Neural cell (in vitro differentiated cells): Measurements from ENCODE around the gene LNPEP. TPM values are rescaled to one million over a fixed set of nuclear protein-coding genes. Genes with fewer than 3 reads are reported as not detected.

Source experiments
- H2AFZ ChIP-seq: fragments of 200-600, 300-800 bp; sonication (generic), shearing (Covaris generic); 2 replicates; pipeline ENCODE4 v1.6.0; 2014; ENCODE audit warnings: low read depth, mild to moderate bottlenecking, antibody characterized with exemption, low read length, moderate library complexity
- H3F3A ChIP-seq: fragments of 200-600 bp; shearing (Covaris generic); 2 replicates; pipeline ENCODE4 v1.6.1; 2016; ENCODE audit warnings: mild to moderate bottlenecking, moderate library complexity, mixed read lengths, antibody characterized with exemption, low read length; ENCODE audit not compliant: insufficient read depth, poor library complexity, severe bottlenecking
- H3K27ac ChIP-seq: fragments of 200-600, 300-800 bp; sonication (generic), shearing (Covaris generic); 2 replicates; pipeline ENCODE4 v1.5.1; 2014; ENCODE audit warnings: mild to moderate bottlenecking, low read length, moderate library complexity
- H3K27me3 ChIP-seq: fragments of 300-800, 200-600 bp; sonication (generic), shearing (Covaris generic); 2 replicates; pipeline ENCODE4 v1.6.0; 2014; ENCODE audit warnings: mild to moderate bottlenecking, low read depth, low read length, moderate library complexity; ENCODE audit not compliant: insufficient read depth
- H3K36me3 ChIP-seq: fragments of 300-800, 200-600 bp; sonication (generic), shearing (Covaris generic); 2 replicates; pipeline ENCODE4 v1.5.1; 2014; ENCODE audit warnings: mild to moderate bottlenecking, antibody characterized with exemption, low read length, moderate library complexity; ENCODE audit not compliant: insufficient read depth
- H3K4me2 ChIP-seq: fragments of 300-800, 200-600 bp; sonication (generic), shearing (Covaris generic); 2 replicates; pipeline ENCODE4 v1.6.0; 2014; ENCODE audit warnings: mild to moderate bottlenecking, low read length
- H3K4me3 ChIP-seq: fragments of 300-800, 200-600 bp; sonication (generic), shearing (Covaris generic); 2 replicates; pipeline ENCODE4 v1.5.1; 2014; ENCODE audit warnings: mild to moderate bottlenecking, low read length, moderate library complexity
- H3K79me2 ChIP-seq: fragments of 200-600 bp; shearing (Covaris generic); replicated peaks from 2 replicates; pipeline ENCODE4 v1.6.0; 2014; ENCODE audit warnings: mild to moderate bottlenecking, low read length, moderate library complexity; ENCODE audit not compliant: insufficient read depth
- H3K9ac ChIP-seq: fragments of 300-800, 200-600 bp; sonication (generic), shearing (Covaris generic); 2 replicates; pipeline ENCODE4 v1.6.1; 2016; ENCODE audit warnings: mild to moderate bottlenecking, low read length, mixed read lengths
- H3K9me2 ChIP-seq: fragments of 200-600 bp; shearing (Covaris generic); 2 replicates; pipeline ENCODE4 v1.6.1; 2016; ENCODE audit warnings: mild to moderate bottlenecking, low read length, mixed read lengths; ENCODE audit not compliant: insufficient read depth
- H3K9me3 ChIP-seq: fragments of 200-600, 300-800 bp; sonication (generic), shearing (Covaris generic); 2 replicates; pipeline ENCODE4 v1.6.1; 2016; ENCODE audit warnings: mild to moderate bottlenecking, mixed run types, low read length, moderate library complexity, mixed read lengths
- H4K20me1 ChIP-seq: fragments of 200-600 bp; shearing (Covaris generic); 2 replicates; pipeline ENCODE4 v1.6.1; 2016; ENCODE audit warnings: mild to moderate bottlenecking, mixed run types; ENCODE audit not compliant: insufficient read depth
- CTCF ChIP-seq: fragments of 450-650 bp; IDR thresholded peaks from 2 replicates; pipeline ENCODE4 v1.5.1; 2014; ENCODE audit warnings: antibody characterized with exemption, mild to moderate bottlenecking, moderate library complexity; ENCODE audit not compliant: poor library complexity, severe bottlenecking
- EP300 ChIP-seq: fragments of 450-650 bp; conservative IDR thresholded peaks from 2 replicates; pipeline ENCODE4 v1.6.1; 2014; ENCODE audit warnings: antibody characterized with exemption, mild to moderate bottlenecking, moderate library complexity; ENCODE audit not compliant: poor library complexity, severe bottlenecking
- EZH2 ChIP-seq: fragments of 200-600, 300-800 bp; shearing (Covaris generic), sonication (generic); IDR thresholded peaks from 2 replicates; pipeline ENCODE4 v1.6.1; 2014; ENCODE audit warnings: antibody characterized with exemption, low read length, borderline replicate concordance, mild to moderate bottlenecking; ENCODE audit not compliant: insufficient read depth, poor library complexity, severe bottlenecking
- MXI1 ChIP-seq: fragments of 450-650 bp; conservative IDR thresholded peaks from 2 replicates; pipeline ENCODE4 v1.6.1; 2014; ENCODE audit warnings: antibody characterized with exemption, mild to moderate bottlenecking; ENCODE audit not compliant: poor library complexity, severe bottlenecking
- POLR2AphosphoS5 ChIP-seq: IDR thresholded peaks from 2 replicates; pipeline ENCODE4 v1.6.1; 2012
- RAD21 ChIP-seq: fragments of 450-650 bp; conservative IDR thresholded peaks from 2 replicates; pipeline ENCODE4 v1.6.1; 2014; ENCODE audit warnings: antibody characterized with exemption, mild to moderate bottlenecking, moderate library complexity
- REST ChIP-seq: IDR thresholded peaks from 2 replicates; pipeline ENCODE4 v1.6.1; 2012; ENCODE audit warnings: borderline replicate concordance
- SMC3 ChIP-seq: fragments of 450-650 bp; conservative IDR thresholded peaks from 2 replicates; pipeline ENCODE4 v1.6.1; 2014; ENCODE audit warnings: antibody characterized with exemption, mild to moderate bottlenecking, moderate library complexity; ENCODE audit not compliant: poor library complexity
- TAF1 ChIP-seq: IDR thresholded peaks from 2 replicates; pipeline ENCODE4 v1.6.1; 2012; ENCODE audit warnings: low read depth
- polyA plus RNA-seq: library from polyadenylated mRNA; depleted of rRNA; stranded (reverse); fragments of >200 nt; gene quantifications from 2 replicates; pipeline ENCODE4 v1.2.3, GENCODE V29; 2014

Gene LNPEP
- polyA plus RNA-seq, 1 donor from 2014 or later, result 25.6 TPM

DNA sequence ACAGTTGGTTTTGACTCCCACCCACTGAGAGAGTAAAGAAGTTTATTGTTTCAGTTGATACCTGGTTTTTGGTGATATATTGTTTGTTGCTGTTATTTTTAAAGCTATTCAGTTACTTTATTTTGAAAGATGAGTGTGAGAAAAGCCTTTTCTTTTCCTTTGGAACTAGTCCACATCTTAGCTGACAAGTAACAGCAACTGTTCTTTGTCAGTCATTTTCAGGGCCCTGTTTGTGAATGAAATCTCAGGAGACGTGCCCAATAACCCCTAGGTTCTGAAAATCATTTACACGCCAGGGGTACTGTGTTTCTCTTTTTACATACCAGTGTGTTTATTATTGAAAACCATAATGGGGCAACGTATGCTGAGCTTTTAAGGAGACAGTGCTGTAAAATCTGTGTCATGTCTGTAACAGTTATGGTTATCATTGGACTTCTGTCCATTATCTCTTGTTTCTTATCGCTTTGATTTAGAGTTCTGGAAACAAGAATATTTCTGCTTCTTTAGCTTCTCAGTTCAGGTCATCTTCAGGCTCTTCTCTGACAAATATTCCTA, 131.5 kb downstream of the LNPEP start:
- Histone ChIP-seq H3K9ac (no peak overlapping the region), H3K9me2 (no peaks in the 10 kb centered on the region), H3K79me2 (no peaks in the 10 kb centered on the region), H2AFZ (no peak overlapping the region), H3K36me3 (no peaks in the 10 kb centered on the region), H3F3A (no peaks in the 10 kb centered on the region), H4K20me1 (no peaks in the 10 kb centered on the region), H3K27me3 (no peaks in the 10 kb centered on the region), H3K4me3 (no peak overlapping the region), H3K4me2 (no peak overlapping the region), H3K9me3 (no peaks in the 10 kb centered on the region), H3K27ac (no peak overlapping the region)
- no peak for TF ChIP-seq MXI1
- no peak for TF ChIP-seq EP300
- no peak for TF ChIP-seq RAD21
- TF ChIP-seq POLR2AphosphoS5, result no peak
- no peak for TF ChIP-seq REST

GRCh38 chr5:97070234-97070633, 134.4 kb downstream of the LNPEP start:
- no peaks in the 10 kb centered on the region for H3K79me2 ChIP-seq
- no peak overlapping the region for H2AFZ ChIP-seq
- no peak overlapping the region for H3K27ac ChIP-seq
- H3K9ac ChIP-seq, result no peak overlapping the region
- no peaks in the 10 kb centered on the region for H3K9me2 ChIP-seq
- H3K36me3 ChIP-seq, result no peaks in the 10 kb centered on the region
- H3K27me3 ChIP-seq, result no peaks in the 10 kb centered on the region
- no peak overlapping the region for H3K4me2 ChIP-seq
- no peaks in the 10 kb centered on the region for H3F3A ChIP-seq
- H3K9me3 ChIP-seq, result no peaks in the 10 kb centered on the region
- H3K4me3 ChIP-seq, result no peak overlapping the region
- no peaks in the 10 kb centered on the region for H4K20me1 ChIP-seq
- TF ChIP-seq TAF1 (no peak), POLR2AphosphoS5 (no peak), SMC3 (no peak), EZH2 (no peak), REST (no peak), RAD21 (no peak), CTCF (no peak), MXI1 (no peak), EP300 (no peak)
